Kidney (tissue), 14 donors: ENCODE measurements around the gene KLK10. TPM values are rescaled to one million over a fixed set of nuclear protein-coding genes. Genes with fewer than 3 reads are reported as not detected.
A peak's percentile ranks its signal among the peaks of the same experiment; 100 is the strongest.
"Not testable (repeated sequence)": the region's sequence is repeated elsewhere in the genome, so short reads cannot be mapped to it uniquely, and the experiment has no call there.

Experiments used
- DNase-seq, 5 donors: peaks; one replicate each; pipeline ENCODE4 v3.0.0-alpha.2; 2013 to 2020
- FAIRE-seq: peaks from 2 replicates; lab custom pipeline; 2012; peaks lifted over from hg19 to GRCh38; lab: Jason Lieb, UNC
- H3K27ac ChIP-seq, 2 donors: one replicate each; pipeline ENCODE4 v1.7.0; 2013; ENCODE audit warnings: low read depth in 2 of 2, low read length in 2 of 2, inconsistent platforms in 1 of 2
- H3K27me3 ChIP-seq: one replicate; pipeline ENCODE4 v1.7.1; 2013; ENCODE audit warnings: low read length, inconsistent platforms; ENCODE audit not compliant: control insufficient read depth, insufficient read depth
- H3K36me3 ChIP-seq, 3 donors: one replicate each; pipeline versions ENCODE4 v1.7.0 to v1.7.1; 2013; ENCODE audit warnings: low read length in 3 of 3, control low read depth in 1 of 3, inconsistent platforms in 1 of 3; ENCODE audit not compliant: insufficient read depth in 3 of 3, control insufficient read depth in 2 of 3
- H3K4me1 ChIP-seq, 3 donors: one replicate each; pipeline versions ENCODE4 v1.7.0 to v1.7.1; 2013; ENCODE audit warnings: low read length in 3 of 3, inconsistent platforms in 1 of 3, low read depth in 1 of 3; ENCODE audit not compliant: control insufficient read depth in 2 of 3, insufficient read depth in 2 of 3
- H3K4me3 ChIP-seq, 3 donors: one replicate each; pipeline versions ENCODE4 v1.7.0 to v1.8.1; 2013; ENCODE audit warnings: low read length in 3 of 3, control low read depth in 1 of 3, inconsistent platforms in 1 of 3
- H3K9ac ChIP-seq, 3 donors: one replicate each; pipeline versions ENCODE4 v1.7.0 to v1.7.1; 2013; ENCODE audit warnings: low read length in 3 of 3, control low read depth in 1 of 3, inconsistent platforms in 1 of 3
- H3K9me3 ChIP-seq, 3 donors: one replicate each; pipeline versions ENCODE4 v1.7.0 to v1.7.1; 2013; ENCODE audit warnings: low read length in 3 of 3, control low read depth in 1 of 3, inconsistent platforms in 1 of 3; ENCODE audit not compliant: control insufficient read depth in 2 of 3, insufficient read depth in 1 of 3
- CTCF ChIP-seq: IDR thresholded peaks from 3 replicates; pipeline ENCODE4 v1.5.1; 2012; ENCODE audit warnings: mild to moderate bottlenecking, moderate library complexity, borderline replicate concordance; ENCODE audit not compliant: insufficient read depth; ENCODE audit errors: extremely low read depth
- intact Hi-C: fragments of 100-400 bp; cut with DNase I; formaldehyde crosslinking; loops from one replicate; pipeline ENCODE4 v1.11.1; 2022
- polyA plus RNA-seq: library from polyadenylated mRNA; stranded (reverse); fragments of 350-450 nt; fragmentation: Illumina TruSeq; extraction: RNeasy Lipid Tissue Mini Kit (QIAGEN cat#74804); gene quantifications from one replicate; pipeline ENCODE4 v1.2.3, GENCODE V29; 2014; ENCODE audit warnings: low read depth, low replicate concordance; ENCODE audit not compliant: insufficient read depth
- total RNA-seq: library from RNA; stranded (reverse); fragmentation: NEBNext Ultra II Directional; extraction: Animal tissue kit (Norgen Biotek cat#: 25700); gene quantifications from one replicate; pipeline ENCODE4 v1.2.1, GENCODE V29; 2021
- donor health status: control.
- donor health status: control.
- donor health status: control.
- donor health status: control.
- donor health status: control.
- donor health status: DM: yes; HTN: yes; CAD: no.
- donor health status: Normal renal cell carcinoma (clear cell type).

The KLK10 gene
- total and polyA plus RNA-seq, 2 donors from 2014 or later, result 0.63 TPM; not detected in 1

DNA sequence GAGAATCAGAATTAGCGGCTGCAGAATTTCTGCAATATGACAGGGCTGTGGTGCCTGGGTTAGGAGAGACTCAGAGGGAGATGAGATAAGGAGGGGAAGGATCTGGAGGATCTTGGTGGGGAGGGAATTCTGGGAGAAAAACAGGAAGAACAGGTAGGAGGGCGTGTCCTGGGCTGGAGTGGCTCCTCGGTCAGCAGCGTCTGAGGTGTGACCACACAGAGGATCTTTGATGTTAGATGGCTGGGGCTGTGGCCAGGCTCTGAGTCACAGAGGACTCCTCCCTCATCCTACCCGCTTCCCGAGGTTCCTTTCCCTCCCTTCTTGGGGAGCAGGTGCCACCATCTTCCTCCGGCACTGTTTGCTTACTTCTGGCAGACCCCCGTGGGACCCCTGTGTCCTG is 43.7 kb downstream of the KLK10 start:
- H3K27ac ChIP-seq, result no peak overlapping the region
- no peaks in the 10 kb centered on the region for H3K9me3 ChIP-seq
- no peaks in the 10 kb centered on the region for H3K4me1 ChIP-seq
- no peaks in the 10 kb centered on the region for H3K27me3 ChIP-seq
- no peak for TF ChIP-seq CTCF
- no peak overlapping the region for H3K9ac ChIP-seq
- FAIRE-seq (no peak), DNase-seq (peak in 1 of 5 donors; percentile 13)
- no peaks in the 10 kb centered on the region for H3K36me3 ChIP-seq
- H3K4me3 ChIP-seq, result no peak overlapping the region
- intact Hi-C loops, result no loop called here

GRCh38 chr19:50974702-50975556 is 44.6 kb downstream of the KLK10 start:
- no peaks in the 10 kb centered on the region for H3K4me1 ChIP-seq
- H3K36me3 ChIP-seq, result no peaks in the 10 kb centered on the region
- H3K27ac ChIP-seq, result no peak overlapping the region
- DNase-seq, result peak in 4 of 5 donors; percentile 29 to 80 (median 46)
- H3K9ac ChIP-seq, result no peak overlapping the region
- no peaks in the 10 kb centered on the region for H3K27me3 ChIP-seq
- intact Hi-C loops, result no loop called here
- H3K4me3 ChIP-seq, result no peak overlapping the region
- no peak for TF ChIP-seq CTCF
- FAIRE-seq, result no peak
- H3K9me3 ChIP-seq, result no peaks in the 10 kb centered on the region

- Histone ChIP-seq H3K27me3 (no peaks in the 10 kb centered on the region), H3K9ac (no peak overlapping the region)
- TF ChIP-seq CTCF, result no peak
Observed at GRCh38 chr19:50972795-50973376, 46.6 kb downstream of the KLK10 start.

DNA sequence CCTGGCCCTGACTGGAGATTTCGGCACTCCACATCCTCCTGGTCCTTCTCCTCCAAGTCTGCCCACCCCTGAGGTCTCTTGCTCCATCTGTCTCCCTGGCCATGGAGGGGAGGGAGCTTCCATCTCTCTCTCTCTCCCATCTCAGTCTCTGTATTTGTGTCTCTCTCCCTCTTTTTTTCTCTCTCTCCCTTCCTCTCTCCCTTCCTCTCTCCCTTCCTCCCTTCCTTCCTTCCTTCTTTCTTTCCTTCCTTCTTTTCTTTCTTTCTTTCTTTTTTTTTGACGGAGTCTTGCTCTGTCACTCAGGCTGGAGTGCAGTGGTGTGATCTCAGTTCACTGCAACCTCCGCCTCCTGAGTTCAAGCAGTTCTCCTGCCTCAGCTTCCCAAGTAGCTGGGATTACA is 49.7 kb downstream of the KLK10 start:
- H3K27me3 ChIP-seq, intact Hi-C loops, H3K4me1 ChIP-seq, H3K27ac ChIP-seq, H3K4me3 ChIP-seq, DNase-seq, FAIRE-seq, H3K9me3 ChIP-seq, H3K36me3 ChIP-seq, H3K9ac ChIP-seq: not testable (repeated sequence)

More at GRCh38 chr19:50972795-50973376, 46.6 kb downstream of the KLK10 start:
- DNase-seq, result no peak
- intact Hi-C loops, result no loop called here
- Histone ChIP-seq H3K4me3 (no peak overlapping the region), H3K9me3 (no peaks in the 10 kb centered on the region), H3K4me1 (no peaks in the 10 kb centered on the region), H3K36me3 (no peaks in the 10 kb centered on the region), H3K27ac (no peak overlapping the region)
- FAIRE-seq, result no peak
